Measurements from ENCODE around the gene DHRS11. TPM values are rescaled to one million over a fixed set of nuclear protein-coding genes. Genes with fewer than 3 reads are reported as not detected.

The DHRS11 gene
- total and polyA plus RNA-seq, 2 experiments from 2014 or later = 21.9 to 25.0 TPM

GRCh38 chr17:36650096-36650775, 58.6 kb downstream of the DHRS11 start:
- H3K4me1 ChIP-seq (ENCODE audit: low read depth) = no peaks in the 10 kb centered on the region
- TF ChIP-seq, protein P1, sequence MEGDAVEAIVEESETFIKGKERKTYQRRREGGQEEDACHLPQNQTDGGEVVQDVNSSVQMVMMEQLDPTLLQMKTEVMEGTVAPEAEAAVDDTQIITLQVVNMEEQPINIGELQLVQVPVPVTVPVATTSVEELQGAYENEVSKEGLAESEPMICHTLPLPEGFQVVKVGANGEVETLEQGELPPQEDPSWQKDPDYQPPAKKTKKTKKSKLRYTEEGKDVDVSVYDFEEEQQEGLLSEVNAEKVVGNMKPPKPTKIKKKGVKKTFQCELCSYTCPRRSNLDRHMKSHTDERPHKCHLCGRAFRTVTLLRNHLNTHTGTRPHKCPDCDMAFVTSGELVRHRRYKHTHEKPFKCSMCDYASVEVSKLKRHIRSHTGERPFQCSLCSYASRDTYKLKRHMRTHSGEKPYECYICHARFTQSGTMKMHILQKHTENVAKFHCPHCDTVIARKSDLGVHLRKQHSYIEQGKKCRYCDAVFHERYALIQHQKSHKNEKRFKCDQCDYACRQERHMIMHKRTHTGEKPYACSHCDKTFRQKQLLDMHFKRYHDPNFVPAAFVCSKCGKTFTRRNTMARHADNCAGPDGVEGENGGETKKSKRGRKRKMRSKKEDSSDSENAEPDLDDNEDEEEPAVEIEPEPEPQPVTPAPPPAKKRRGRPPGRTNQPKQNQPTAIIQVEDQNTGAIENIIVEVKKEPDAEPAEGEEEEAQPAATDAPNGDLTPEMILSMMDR (IDR thresholded peaks at IDR 0.05; ENCODE audit: low read depth, low read length) = no peak
- no peaks in the 10 kb centered on the region for H3K9me3 ChIP-seq (ENCODE audit: low read depth)
- H3K27me3 ChIP-seq = no peaks in the 10 kb centered on the region
- no peak overlapping the region for H3K27ac ChIP-seq
- H3K36me3 ChIP-seq = no peaks in the 10 kb centered on the region
- no peak for DNase-seq (ENCODE audit: low read depth in 1 of 2, low spot score in 1 of 2)
- no peak overlapping the region for H3K4me3 ChIP-seq

Other genes with a start within 250 kb of the DHRS11 start
- not detected in 2 replicates for gene TBC1D3H, start 203.4 kb upstream of the DHRS11 start, total RNA-seq
- not detected in 2 replicates for gene TBC1D3H, start 203.4 kb upstream of the DHRS11 start, polyA plus RNA-seq
- 37.4 and 38.4 TPM in 2 replicates for gene ZNHIT3, start 105.2 kb upstream of the DHRS11 start, total RNA-seq
- gene ZNHIT3, start 105.2 kb upstream of the DHRS11 start, polyA plus RNA-seq = 103 and 107 TPM in 2 replicates
- 26.7 and 50.8 TPM in 2 replicates for gene MYO19, start 57.0 kb upstream of the DHRS11 start, total RNA-seq
- 21.0 and 28.9 TPM in 2 replicates for gene MYO19, start 57.0 kb upstream of the DHRS11 start, polyA plus RNA-seq
- 2.3 and 5.8 TPM in 2 replicates for gene PIGW, start 56.9 kb upstream of the DHRS11 start, total RNA-seq
- gene PIGW, start 56.9 kb upstream of the DHRS11 start, polyA plus RNA-seq = 10.4 and 11.8 TPM in 2 replicates
- 33.2 and 54.3 TPM in 2 replicates for gene GGNBP2, start 47.0 kb upstream of the DHRS11 start, total RNA-seq
- gene GGNBP2, start 47.0 kb upstream of the DHRS11 start, polyA plus RNA-seq = 48.1 and 63.2 TPM in 2 replicates
- 8.9 and 9.5 TPM in 2 replicates for gene MRM1, start 9.7 kb downstream of the DHRS11 start, total RNA-seq
- 8.9 and 10.0 TPM in 2 replicates for gene MRM1, start 9.7 kb downstream of the DHRS11 start, polyA plus RNA-seq